Adipose tissue (tissue), 3 donors: ENCODE measurements around the gene CCR2. TPM values are rescaled to one million over a fixed set of nuclear protein-coding genes. Genes with fewer than 3 reads are reported as not detected.

Experiments used
- polyA plus RNA-seq, 3 donors: library from polyadenylated mRNA; stranded (reverse); fragments of 200-250 nt; gene quantifications; one replicate each; pipeline ENCODE4 v1.2.3, GENCODE V29; 2013
- donor health status: healthy with polysubstance abuse.
- donor health status: Bipolar disorder and iron deficiency.
- donor health status: healthy.

Gene CCR2
- polyA plus RNA-seq, 3 donors = 0.11 to 2.2 (median 0.32) TPM

Other genes starting within 250 kb of the CCR2 start
- gene CCR1, start 145.8 kb upstream of the CCR2 start, polyA plus RNA-seq = 10 to 100 TPM in 1 of 3 donors, 1 to 10 TPM in 2; 1.3 to 15.5 (median 5.5) TPM
- gene CCR3, start 111.7 kb upstream of the CCR2 start, polyA plus RNA-seq = under 1 TPM in 1 of 3 donors, not detected in 2; 0.04 TPM
- gene CCR5, start 16.8 kb downstream of the CCR2 start, polyA plus RNA-seq = 1 to 10 TPM in 1 of 3 donors, under 1 TPM in 2; 0.22 to 1.1 (median 0.90) TPM
- gene CCRL2, start 53.1 kb downstream of the CCR2 start, polyA plus RNA-seq = 1 to 10 TPM in 2 of 3 donors, under 1 TPM in 1; 0.67 to 5.5 (median 2.0) TPM
- gene LTF, start 110.8 kb downstream of the CCR2 start, polyA plus RNA-seq = 10 to 100 TPM in 1 of 3 donors, 1 to 10 TPM in 2; 5.6 to 13.4 (median 9.1) TPM
- gene RTP3, start 143.9 kb downstream of the CCR2 start, polyA plus RNA-seq = not detected
- gene LRRC2, start 212.2 kb downstream of the CCR2 start, polyA plus RNA-seq = 1 to 10 TPM in 2 of 3 donors, under 1 TPM in 1; 0.58 to 6.9 (median 1.2) TPM